Inflammatory macrophage treated with lipopolysaccharide for 1 hour (primary cell): ENCODE measurements around the gene ZBTB3.
"Not testable (repeated sequence)": the region's sequence is repeated elsewhere in the genome, so short reads cannot be mapped to it uniquely, and the experiment has no call there.

Source experiments
- DNase-seq, 2 donors: peaks; one replicate each; pipeline ENCODE4 v3.0.0-alpha.2; 2020 to 2022

Gene ZBTB3

DNA sequence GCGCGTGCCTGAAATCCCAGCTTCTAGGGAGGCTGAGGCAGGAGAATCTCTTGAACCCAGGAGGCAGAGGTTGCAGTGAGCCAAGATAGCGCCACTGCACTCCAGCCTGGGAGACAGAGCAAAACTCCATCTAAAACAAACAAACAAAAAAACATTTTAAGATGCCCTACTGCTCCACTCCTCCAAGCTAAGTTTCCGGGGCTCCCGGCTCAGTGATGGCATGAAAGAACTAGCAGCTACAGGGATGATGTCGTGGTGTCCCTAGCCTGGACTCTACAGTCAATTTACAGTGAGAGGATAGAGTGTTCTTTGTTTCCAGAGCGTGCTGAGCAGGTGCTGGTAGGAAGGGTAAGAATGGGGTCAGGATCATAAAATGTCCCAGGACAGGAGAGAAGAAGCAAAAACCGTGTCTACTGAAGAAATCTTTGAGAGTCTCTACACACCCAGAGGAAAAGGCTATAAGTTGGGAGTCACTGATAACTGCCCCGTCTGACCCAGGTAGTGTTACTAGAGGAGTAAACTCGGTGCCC lies 1.2 kb upstream of the ZBTB3 start:
- DNase-seq: no peak

DNA sequence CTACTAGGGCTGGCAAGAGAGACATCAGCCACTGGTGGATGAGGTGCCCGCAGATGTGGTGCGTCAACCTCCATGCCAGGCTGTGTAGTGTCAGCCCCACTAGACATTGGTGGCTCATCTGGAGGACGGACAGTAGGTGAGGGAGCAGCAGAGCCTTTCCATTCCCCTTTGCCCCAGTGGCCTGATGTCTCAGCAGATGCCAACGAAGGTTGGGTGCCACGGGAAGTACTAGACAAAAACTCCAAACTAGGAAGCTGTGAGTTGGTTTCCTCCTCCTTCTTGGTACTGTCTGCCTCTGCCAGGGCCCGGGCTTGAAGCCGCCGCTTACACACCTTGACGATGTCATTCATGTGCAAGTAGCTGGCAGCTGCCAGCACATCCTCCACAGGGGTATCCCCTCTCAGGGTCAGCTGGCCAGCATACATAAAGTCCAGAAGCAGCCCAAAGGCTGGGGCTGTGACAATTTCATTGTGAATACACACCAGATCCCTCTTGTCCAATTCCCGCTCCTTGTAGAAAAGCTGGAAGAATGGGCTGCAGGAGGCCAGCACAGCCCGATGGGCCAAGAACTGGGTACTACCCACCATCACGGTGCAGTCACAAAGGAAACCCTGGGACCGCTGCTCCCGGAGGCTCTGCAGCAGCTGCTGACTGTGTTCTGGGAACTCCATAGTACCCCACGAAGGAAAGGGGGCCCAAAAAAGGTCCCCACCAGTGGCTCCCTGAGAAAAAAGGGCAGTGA lies 795 bp downstream of the ZBTB3 start:
- DNase-seq: no peak

DNA sequence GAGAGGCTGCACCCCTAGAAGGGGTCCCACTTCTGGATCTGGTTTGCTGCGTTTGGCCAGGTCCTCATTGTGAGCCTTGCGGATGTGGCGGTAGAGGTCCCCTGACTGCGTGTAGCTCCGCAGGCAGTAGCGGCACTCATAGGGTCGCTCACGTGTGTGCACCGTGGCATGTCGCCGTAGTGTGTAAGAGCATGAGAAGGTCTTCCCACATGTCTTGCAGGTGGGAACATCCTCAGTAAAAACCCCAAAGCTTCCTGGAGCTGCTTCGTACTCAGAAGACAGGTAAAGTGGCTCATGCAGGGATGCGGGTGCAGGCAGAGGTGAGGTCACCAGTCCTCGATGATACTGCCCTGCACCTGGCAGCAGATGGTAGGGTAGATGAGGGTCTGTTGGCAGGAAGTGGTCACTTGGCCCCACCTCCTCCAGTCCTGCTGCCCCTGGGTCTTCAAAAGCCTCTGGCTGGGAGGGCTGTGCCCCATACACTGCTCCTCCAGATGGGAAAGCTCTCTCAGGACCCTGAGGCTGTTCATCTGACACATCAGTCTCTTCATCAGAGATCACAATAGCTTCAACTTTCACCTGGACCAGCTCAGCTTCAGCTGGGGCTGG lies 1.7 kb downstream of the ZBTB3 start:
- no peak for DNase-seq

DNA sequence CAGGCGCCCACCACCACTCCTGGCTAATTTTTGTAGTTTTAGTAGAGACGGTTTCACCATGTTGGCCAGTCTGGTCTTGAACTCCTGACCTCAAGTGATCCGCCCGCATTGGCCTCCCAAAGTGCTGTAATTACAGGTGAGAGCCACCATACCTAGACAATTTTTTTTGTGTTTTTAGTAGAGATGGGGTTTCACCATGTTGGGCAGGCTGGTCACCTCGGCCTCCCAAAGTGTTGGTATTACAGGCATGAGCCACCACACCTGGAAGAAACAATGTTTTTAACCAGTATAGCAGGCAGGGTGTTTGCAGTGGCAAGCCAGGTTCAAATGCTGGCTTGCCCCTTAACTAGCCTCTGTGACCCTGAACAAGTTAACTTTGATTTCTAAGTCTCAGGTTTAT lies 4.0 kb downstream of the ZBTB3 start:
- not testable (repeated sequence) for DNase-seq

DNA sequence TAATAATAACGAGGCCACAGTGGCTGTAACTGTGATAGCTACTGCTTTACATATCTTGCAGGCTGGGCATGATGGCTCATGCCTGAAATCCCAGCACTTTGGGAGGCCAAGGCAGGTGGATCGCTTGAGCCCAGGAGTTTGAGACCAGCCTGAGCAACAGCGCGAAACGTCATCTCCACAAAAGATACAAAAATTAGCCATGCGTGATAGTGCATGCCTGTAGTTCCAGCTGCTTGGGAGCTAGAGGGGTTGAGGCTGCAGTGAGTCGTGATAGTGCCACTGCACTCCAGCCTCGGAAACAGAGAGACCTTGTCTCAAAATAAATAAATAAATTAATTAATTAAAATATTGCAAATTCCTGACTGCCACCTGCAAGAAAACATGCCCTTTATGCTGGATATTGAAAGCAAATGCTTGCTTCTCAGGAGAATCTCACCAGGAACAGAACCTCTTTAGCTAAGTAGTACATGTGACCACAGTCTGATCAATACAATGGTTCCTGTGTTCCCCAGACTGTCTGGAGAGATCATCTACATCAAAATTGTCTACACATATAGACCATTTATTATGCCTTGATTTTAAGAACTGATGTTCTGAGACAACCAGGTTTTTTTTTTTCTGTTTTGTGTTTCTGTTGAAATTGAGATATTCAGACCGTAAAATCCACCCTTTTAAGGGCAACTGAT lies 6.3 kb downstream of the ZBTB3 start:
- DNase-seq: no peak

DNA sequence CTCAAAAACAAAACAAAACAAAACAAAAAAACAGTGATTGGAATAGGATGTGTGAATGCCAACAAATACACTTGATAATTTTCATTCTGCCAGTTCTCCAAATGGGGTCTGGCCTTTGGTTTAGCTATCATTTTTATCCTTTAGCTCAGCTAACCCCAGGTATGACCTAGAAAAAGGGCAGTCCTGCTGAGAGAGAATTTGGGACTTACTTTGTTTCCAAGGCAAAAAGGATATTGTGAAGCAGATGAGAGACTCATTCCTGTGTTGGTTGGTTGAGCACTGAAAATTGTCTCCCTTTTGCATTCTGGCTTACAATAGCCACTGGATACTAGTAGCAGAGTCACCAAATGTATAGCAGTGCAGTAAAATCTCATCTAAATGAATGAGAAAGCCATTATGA lies 16.8 kb downstream of the ZBTB3 start:
- no peak for DNase-seq

DNA sequence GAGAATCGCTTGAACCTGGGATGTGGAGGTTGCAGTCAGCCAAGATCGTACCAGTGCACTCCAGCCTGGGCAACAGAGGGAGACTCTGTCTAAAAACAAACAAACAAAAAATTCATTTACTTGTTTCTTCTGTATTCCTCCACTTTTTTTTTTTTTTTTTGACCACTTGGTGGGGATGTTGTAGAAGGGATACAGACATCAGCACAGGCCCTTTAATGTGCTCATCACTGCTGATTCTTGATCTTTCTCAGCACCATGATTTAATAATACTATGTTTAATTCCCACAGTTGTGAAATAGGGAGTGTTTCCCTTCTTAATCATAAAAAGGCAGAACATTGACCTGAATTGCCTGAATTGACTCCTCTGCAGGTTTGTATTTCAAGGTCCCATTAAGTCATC lies 21.1 kb downstream of the ZBTB3 start:
- DNase-seq: peak; percentile 40 to 45

DNA sequence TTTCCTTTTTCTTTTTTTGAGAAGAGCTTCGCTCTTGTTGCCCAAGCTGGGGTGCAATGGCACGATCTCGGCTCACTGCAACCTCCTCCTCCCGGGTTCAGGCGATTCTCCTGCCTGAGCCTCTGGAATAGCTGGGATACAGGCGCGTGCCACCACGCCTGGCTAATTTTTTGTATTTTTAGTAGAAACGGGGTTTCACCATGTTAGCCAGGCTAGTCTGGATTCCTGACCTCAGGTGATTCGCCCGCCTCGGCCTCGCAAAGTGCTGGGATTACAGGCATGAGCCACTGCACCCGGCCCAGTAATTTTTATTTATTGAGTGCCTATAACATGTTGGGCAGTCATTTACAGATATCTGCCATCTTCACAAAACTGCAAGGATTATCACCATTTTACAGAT lies 23.9 kb downstream of the ZBTB3 start:
- not testable (repeated sequence) for DNase-seq

DNA sequence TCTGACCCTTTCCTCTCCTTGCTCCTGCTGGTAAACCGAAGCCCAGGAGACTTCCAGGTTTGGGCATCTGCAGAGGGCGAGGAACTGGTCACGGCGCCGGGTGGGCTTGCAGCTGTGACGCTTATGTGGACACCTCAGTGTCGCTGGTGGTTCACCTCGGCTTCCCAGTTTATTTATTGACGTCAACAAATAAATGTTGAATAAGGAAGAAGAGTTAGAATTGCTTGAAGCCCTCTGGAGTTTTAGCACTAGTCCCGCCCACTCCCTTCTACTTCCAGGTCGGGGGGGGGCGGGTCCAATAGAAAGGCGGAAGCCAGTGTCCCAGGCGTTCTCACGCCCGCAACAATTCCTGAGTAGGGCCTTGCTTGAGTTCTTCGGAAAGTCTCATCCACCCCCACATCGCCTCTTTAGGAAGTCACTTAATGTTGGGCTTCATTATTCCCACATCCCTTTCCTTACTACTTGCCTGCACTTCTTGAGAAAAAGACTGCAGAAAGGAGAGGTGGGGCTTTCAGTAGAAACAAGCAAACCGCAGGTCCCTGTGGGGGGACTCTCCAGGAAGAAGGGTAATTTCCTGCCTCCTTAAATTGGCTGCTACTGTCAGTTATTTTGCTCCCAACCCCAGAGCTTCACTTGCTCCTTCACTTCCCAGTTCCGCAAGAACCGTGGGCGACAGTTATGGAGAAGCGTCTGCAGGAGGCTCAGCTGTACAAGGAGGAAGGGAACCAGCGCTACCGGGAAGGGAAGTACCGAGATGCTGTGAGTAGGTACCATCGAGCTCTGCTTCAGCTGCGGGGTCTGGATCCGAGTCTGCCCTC lies 25.6 kb downstream of the ZBTB3 start, which contains the start of gene TTC9C:
Gene TTC9C (plus strand): TSS at position 316 of the 818 bp plus-strand sequence. CDS start 363 bp downstream, at position 679.
- peak; percentile 91 for DNase-seq

DNA sequence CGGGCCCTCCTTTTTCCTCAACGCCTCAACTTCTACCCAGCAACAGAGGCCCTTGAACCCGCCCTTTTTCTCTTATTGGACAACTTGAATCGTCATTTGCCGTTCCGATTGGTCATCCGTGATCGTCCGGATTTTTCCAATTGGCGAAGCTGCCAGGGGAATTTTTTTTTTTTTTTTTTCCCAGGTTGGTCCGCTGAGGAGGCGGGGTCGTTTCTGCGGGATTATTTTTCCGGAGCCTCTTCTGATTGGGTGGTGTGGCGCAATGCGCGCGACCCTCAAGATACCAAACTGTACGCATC lies 26.1 kb downstream of the ZBTB3 start:
- DNase-seq: peak; percentile 98

DNA sequence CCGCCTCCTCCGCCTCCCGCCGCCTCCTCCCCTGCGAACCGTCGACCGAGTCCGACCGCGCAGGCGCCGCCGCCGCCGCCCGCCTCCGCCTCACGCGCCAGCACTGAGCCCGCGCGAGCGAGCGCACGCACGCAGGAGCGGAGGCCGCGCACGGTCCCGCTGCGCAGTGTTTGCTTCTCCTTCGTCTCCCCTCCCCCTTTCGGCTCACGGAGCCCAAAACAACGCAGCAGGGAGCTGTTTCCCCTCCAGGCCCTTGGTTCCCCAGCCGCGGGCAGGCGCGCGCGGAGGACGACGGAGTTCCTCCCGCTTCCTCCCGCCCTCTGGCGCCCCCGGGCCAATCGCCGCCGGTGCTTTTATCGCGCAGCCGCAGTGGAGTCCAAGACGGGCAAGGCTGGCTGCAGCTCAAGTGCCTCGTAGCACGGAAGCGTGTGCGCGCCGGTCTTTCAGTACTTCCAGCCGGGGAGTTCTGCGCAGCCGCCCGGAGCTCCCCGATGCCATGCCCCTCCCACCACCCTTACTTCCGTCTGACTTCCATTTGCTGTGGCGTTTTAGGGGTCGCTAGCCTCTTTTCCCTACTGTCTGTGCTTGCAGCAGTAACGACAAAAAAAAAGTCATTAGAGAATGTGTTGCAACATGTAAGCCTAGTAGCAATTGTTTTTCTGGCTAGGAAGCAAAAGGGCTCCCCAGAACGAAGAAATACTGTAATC lies 26.6 kb downstream of the ZBTB3 start, which contains the start of gene HNRNPUL2:
Gene HNRNPUL2 (minus strand): TSS at position 293 of the 707 bp plus-strand sequence. CDS start 301 bp downstream, outside the sequence.
- DNase-seq: peak; percentile 98 to 99

DNA sequence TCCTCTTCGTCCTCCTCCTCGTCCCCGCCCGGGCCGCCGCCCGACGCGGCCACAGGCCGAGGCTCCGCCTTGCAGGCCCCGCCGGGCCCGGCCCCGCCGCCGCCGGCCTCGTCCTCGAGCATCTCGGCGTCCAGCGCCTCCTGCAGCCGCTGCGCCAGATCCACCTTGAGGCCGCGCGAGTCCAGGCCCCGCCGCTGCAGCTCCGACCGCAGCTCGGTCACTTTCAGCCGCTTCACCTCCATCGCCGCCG lies 27.1 kb downstream of the ZBTB3 start:
- DNase-seq: no peak

DNA sequence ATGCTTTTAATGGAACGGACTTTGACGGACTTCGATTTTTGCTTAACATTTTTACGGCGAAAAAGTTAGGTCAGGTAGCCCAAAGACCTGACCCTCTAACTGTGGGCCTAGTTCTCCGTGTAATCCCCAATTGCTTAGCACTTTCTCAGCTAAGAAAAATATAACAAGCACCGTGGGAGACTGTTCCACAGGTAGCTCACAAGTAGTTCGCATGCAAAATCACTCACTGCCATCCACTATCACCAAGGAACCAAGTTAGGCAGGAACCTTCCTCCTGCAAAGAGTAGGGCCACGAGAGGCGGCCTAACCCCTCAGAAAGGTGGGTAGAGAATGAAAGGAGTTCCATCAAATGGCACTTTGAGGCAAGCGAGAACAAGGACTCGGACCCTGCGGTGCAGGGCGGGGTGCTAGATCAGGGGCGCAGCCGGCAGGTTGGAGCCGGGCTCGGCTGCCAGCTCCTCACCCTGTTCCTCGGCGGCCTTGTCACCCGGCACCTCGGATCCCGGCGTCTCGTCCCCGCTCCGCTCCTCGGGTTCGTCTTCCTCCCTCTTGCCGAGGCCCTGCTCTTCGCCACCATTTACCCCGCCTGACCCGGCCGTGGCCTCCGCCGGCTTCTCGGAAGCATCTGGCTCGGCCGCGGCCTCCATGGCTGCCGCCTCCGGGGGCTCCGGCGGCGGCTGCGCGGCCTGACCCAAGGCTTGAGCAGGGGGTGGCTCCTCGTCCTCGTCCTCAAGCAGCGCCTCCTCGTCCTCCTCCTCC lies 27.6 kb downstream of the ZBTB3 start:
- no peak for DNase-seq

DNA sequence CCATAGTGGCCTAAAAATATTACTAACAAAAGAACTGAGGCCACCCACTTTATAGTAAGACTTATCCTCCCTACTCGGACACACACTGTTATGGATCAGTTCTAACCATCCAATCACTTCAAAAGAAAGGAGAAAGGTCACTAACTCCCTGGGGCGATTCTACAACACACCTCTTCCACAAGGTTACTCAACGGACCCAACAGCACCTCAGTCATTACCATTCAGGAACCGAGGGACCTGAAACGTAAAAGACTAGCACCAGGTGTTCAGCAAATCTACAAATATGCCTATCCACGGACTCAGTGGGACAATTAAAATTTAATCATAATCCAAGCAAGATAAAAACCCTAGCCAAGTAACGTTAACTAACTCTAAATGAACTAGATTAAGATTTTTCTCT lies 28.3 kb downstream of the ZBTB3 start:
- no peak for DNase-seq

DNA sequence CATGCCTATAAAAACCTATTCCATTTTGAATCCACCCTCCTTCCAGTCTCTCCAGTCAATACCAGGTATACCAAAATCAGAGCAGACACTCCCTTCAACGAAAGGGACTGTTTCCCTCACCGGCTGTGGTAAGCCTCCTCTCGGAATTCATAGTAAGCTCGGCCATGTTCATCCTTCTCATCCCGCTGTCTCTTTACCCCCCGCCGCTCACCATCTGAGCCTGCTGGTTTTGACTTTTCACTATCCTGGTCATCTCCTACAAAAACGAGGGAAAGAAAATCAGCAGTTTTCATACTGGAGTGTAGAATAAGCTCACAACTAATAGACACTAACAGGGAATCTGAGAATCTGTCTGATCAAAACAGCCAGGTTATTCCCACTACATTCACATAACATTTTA lies 29.8 kb downstream of the ZBTB3 start:
- DNase-seq: no peak

DNA sequence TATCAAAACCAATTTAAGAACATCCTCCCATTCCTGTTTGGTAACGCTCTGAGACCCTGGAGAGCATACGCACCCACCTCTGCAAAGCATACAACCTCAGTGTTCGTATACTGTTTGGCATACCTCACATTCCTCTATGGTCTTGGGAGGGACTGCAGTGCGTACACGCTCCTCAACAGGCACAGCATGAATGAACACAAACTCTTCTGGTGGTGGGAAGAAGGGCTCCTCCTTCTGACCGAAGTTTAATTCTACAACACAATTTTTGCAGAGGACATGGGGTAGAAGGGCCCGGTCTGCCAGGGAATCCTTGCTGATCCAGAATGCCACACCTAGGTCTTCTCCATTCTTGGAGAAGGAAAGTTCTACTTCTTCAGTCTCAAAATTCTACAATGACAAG lies 32.0 kb downstream of the ZBTB3 start:
- DNase-seq: no peak

DNA sequence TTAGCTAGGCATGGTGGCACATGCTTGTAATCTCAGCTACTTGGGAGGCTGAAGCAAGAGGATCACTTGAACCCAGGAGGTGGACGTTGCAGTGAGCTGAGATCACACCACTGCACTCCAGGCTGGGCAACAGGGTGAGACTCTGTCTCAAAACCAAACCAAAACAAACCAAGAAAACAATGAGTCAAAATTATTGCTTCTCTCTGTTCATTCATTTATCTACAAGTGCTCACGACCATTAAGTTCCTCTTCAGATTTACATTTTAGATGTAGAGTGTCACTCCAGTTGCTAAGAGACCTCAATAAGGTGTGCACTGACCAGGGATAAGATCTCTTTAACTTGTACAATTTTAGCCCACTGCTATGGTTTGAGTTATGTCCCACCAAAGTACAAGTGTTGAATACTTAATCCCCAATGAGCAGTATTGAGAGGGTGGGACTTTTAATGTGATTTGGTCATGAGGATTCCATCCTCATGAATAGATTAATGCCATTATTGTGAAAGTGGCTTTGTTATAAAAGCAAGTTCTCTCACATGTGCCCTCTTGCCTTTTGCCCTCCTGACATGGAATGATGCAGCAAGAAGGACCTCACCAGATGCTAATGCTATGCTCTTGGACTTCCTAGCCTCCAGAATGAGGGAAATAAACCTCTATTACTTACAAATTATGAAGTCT lies 34.5 kb downstream of the ZBTB3 start:
- no peak for DNase-seq

DNA sequence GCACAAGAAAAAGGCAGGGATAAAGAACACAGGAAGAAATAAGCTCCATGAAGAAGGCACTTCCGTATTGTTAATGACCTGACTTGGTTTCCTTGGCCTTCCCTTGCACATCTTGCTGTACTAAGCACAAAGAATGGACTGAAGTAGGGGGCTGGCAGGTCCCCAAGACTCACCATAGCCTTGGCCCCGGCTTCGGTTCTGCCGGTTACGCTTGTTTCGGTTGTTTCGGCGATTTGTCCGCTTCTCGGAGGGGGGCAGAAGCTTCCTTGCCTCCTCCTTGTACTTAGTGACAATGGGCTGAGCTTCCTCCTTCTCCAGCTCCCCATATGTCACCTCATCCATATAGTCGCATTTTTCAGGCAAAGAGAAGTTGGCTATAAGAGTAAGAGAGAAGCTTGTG lies 37.1 kb downstream of the ZBTB3 start:
- DNase-seq: no peak

DNA sequence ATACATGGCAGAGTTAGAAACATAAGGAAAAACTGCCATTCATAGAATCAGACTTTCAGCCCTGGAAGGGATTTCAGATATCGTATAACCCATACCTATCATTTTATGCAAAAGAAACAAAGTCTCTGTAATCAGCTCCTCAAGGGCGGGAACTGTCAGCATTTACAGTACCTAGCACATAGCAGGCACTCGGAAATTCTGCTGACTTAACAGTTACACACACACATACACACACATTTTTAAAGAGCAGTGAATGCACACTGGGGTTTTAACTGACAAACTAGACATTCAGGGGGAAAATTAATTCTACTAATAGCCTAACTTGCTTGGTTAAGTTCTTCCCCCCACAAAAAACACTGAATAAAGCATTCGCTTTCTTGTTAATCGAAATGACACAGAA lies 37.8 kb downstream of the ZBTB3 start:
- no peak for DNase-seq

DNA sequence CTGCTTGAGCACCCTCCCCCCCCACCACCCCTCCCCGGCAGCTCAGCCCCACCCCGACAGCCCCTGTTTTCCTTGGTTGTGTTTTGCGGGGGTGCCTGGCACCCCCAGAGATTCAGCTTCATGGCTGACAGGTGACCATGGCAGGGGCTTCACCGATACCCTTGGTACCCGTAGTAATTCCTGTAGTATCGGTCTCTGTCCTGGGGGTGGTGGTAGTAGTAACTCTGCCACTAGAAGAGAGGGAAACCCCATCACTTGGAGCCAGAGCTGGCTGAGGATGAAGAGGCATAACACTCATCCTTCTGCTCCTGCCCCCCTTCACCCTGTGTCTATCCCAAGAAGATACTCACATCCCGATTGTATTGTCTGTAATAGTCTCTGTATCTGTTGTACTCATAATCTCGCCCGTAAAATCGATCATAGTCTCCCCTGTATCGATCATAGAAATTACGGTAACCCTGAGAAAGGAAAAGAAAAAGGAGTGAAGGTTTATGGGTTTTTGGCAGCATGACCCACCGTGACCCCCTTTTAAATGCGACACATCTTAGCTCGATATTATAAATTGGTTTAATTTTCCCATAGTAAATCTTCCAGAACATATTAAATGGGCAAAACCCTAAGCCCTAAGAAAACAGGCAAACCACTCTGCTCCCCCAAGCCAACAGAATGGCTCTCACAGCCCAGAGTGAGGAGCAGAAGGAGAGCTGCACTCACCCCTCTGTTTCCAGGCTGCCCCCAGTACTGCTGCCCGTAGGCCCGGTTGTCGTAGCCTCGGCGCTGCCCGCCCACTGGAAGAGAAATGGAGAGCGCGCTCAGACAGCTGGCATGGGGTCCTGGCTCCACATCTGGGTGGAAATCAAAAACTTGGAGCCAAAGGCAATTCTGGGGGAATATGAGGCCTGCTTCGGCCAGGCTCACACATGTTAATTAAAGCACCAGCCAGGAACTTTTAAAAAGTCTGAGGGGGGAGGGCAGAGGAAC lies 38.5 kb downstream of the ZBTB3 start:
- no peak for DNase-seq
